ENCODE measurements around the gene IRAK1.
"Not testable (repeated sequence)": the region's sequence is repeated elsewhere in the genome, so short reads cannot be mapped to it uniquely, and the experiment has no call there.

Gene IRAK1

GRCh38 chrX:153995504-153995903 lies 24.2 kb downstream of the IRAK1 start:
- DNase-seq (ENCODE audit: low spot score) = no peak

DNA sequence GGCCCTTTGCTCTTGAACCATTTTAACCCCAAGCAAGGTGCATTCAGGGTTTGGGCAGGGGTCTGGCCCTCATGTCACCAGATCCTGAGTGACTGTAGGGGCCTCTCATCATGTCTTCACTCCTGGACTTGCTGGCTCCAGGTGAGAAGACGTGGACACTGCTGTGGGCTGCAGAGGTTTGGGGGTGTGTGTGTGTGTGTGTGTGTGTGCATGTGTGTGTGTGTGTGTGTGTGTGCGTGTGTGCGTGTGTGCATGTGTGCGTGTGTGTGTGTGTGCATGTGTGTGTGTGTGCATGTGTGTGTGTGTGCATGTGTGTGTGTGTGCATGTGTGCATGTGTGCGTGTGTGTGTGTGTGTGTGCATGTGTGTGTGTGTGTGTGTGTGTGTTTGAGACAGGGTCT lies 25.3 kb downstream of the IRAK1 start:
- not testable (repeated sequence) for DNase-seq (ENCODE audit: low spot score)

GRCh38 chrX:153993978-153994377 lies 25.7 kb downstream of the IRAK1 start:
- DNase-seq (ENCODE audit: low spot score) = no peak

GRCh38 chrX:153993079-153993478 lies 26.6 kb downstream of the IRAK1 start:
- no peak for DNase-seq (ENCODE audit: low spot score)

- DNase-seq (ENCODE audit: low spot score) = no peak
Measured at GRCh38 chrX:153992180-153992579, 27.5 kb downstream of the IRAK1 start.

DNA sequence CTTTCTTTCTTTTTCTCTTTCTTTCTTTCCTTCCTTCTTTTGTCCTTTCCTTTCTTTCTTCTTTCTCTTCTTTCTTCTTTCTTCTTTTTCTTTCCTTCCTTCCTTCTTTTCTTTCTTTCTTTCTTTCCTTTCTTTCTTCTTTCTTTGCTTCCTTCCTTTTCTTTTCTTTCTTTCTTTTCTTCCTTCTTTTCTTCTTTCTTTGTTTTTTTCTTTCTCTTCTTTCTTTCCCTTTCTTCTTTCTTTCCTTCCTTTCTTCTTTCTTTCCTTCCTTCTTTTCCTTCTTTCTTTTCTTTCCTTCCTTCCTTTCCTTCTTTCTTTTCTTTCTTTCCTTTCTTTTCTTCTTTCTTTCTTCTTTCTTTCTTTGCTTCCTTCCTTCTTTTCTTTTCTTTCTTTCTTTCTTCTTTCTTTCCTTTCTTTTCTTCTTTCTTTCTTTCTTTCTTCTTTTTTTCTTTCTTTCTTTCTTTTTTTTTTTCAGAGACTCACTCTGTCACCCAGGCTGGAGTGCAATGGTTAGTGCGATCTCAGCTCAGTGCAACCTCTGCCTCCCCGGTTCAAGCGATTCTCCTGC lies 28.6 kb downstream of the IRAK1 start:
- DNase-seq (ENCODE audit: low spot score) = no peak

- no peak for DNase-seq (ENCODE audit: low spot score)
Measured at GRCh38 chrX:153989973-153990655, 29.6 kb downstream of the IRAK1 start.

GRCh38 chrX:153988493-153988892 lies 31.2 kb downstream of the IRAK1 start:
- no peak for DNase-seq (ENCODE audit: low spot score)

DNA sequence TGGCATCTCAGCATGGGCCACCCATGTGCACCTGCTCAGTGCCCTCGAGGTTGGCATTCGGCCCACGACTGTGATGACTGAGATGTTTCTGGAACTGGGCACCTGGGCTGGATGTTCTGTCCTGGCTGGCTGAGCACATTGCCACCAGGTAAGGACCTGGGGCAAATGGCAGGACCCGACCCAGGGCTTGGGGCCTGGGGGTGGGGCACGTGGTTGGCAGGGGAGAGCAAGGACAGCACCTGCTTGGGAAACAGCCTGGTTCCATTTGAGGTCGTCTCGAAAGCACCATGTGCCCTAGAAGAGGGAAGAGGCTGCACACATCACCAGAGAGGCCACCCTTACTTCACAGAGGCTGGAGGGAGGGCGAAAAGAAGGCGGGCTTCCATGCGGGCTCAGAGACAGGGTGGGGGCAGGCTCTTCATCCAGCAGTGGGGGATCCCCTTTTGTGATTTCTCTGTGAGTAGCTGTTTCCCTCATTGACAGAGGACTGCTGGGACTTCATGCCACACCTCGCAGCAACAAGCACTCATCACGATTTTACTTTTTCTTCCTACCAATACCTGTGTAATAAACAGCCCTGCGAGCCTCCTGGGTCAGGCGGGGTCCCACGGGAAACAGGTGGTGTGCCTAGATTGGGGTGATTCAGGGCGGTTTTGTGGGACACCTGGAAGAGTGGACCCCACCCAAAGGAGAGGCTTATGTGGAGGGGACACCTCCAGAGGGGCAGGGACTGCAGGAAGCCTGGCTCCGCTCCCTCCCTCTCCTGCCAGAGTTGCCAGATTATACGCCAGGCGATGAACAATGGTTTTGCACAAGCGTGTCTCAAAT lies 35.1 kb downstream of the IRAK1 start:
- peak; percentile 29 for DNase-seq (ENCODE audit: low spot score)

GRCh38 chrX:153983321-153983801 lies 36.3 kb downstream of the IRAK1 start:
- DNase-seq (ENCODE audit: low spot score) = no peak

- no peak for DNase-seq (ENCODE audit: low spot score)
Measured at GRCh38 chrX:153981771-153982533, 37.8 kb downstream of the IRAK1 start.

GRCh38 chrX:153981231-153981630 lies 38.5 kb downstream of the IRAK1 start:
- no peak for DNase-seq (ENCODE audit: low spot score)

DNA sequence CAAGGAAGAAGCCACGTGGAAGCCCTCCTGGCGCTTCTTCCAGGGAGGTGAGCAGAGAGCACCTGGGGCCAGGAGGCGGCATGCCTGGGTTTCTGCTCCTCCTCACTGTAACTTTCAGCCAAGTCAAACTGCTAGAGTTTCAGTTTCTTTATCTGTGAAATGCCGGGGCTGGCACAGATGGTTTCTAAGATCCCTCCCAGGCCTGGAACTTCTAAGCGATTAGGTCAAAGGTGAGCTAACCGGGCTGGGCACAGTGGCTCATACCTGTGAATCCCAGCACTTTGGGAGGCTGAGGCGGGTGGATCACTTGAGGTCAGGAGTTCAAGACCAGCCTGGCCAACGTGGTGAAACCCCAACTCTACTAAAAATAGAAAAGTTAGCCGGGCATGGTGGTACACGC lies 39.3 kb downstream of the IRAK1 start:
- DNase-seq (ENCODE audit: low spot score) = not testable (repeated sequence)

DNA sequence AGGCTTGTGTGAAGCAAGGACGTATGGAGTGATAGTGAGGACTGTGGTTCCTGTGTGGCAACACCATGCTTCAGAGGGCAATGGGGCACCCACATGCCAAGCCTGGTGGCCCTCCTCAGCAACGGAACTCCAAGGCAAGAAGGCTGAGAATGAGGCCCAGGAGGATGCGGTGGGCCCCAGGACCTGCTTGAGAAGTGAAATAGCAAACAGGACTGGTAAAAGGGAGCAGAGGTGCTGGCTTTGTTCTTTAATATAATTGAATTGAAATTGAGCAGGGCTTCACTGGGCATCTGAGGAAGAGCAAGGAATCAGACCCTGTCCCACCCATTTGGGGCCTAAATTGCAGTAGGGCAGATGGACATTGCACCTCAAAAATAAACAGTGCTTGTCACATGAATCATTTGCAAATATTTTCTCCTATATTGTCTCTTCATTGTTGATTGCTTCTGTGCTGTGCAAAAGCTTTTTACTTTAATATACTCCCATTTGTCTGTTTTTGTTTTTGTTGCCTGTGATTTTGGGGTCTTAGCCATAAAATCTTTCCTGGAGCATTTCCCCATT lies 44.9 kb downstream of the IRAK1 start:
- DNase-seq (ENCODE audit: low spot score) = no peak

DNA sequence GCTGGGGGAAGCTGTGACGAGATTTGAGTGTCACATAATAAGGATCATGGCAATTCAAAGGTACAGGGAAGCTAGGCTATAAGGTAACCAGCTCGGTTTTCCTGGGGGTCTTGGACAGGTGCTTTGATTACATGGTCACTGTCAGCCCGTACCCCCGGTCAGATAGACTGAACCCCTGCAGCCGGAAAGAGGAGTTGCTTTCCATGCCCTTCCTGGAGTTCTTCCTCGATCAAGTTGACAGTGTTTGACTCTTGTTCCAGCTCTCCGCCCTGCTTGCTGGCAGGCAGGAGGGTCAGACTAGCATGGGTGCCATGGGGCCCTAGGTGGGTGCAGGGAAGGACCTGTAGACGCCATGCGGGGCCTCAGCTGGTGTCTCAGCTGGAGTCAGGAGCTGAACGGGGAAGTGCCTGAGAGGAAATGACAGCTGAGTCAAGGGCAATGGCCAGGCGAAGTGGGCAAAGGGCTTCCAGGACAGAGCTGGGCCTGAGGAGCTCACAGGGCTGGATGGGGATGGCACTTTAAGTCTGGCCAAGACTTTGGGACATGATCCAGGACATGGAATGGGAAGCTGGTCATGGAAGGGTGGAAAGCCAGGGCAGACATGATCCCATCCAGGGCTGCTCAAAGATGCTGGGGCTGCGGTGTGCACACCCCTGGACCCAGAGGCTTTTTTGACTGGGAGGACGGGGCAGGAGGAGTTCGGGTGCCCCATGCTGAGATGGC lies 45.5 kb downstream of the IRAK1 start:
- DNase-seq (ENCODE audit: low spot score) = no peak

GRCh38 chrX:153973127-153974002 lies 46.3 kb downstream of the IRAK1 start:
- DNase-seq (ENCODE audit: low spot score) = no peak

GRCh38 chrX:153972368-153973126 lies 47.2 kb downstream of the IRAK1 start, which contains the start of gene TMEM187:
Gene TMEM187, plus strand, starts transcription at chrX:153972754. Its CDS starts 9,309 bp downstream, at chrX:153982063.
- peak; percentile 87 for DNase-seq (ENCODE audit: low spot score)

DNA sequence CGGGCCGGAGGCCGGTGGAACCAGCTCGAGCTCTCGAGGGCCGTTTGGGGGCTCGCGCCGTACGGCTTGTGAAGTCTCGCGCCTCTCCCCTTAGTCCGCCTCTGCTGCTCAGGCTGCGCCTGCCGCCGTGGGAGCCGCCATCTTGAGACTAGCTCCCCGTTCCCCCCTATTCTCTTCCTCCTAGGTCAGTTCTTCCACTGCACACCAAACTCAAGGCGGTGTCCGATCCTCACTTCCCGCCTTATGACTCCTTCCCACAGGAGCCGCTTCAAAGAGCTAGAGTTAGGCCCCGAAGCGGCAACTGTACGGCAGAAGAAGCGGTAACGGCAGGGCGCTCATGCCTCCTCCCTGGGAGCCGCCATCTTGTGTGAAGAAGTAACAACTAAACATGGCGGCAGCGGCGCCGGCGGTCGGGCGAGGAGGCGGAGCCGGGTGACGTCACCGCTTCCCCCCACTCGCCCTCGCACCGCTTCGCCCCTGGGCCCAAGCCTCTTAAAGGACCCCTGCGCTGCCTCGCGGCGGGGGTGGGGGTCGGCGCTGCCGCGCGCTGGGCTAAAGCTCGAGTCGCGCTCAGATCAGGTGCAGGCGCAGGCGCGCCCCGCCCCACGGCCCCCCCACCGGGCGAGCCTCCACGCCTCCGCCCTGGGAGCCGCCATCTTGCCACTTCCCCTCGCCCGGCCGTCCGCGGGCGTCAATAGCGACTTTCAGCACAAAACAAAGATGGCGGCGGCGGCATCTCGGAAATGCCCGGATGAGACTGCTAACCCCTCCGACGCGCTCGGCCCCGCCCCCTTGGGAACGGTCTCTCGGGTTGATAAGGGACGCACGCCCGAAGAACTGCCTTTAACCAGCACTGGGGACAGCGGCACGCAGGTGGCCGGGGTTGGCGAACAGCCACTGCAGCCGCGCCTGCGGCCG lies 48.0 kb downstream of the IRAK1 start, which contains the start of gene HCFC1:
Gene HCFC1 (minus strand): TSS at position 369 of the 918 bp plus-strand sequence. CDS start 978 bp downstream, outside the sequence.
- DNase-seq (ENCODE audit: low spot score) = peak; percentile 92

Data from hematopoietic multipotent progenitor cell treated with erythropoietin and hydrocortisone succinate and interleukin-3 and kit ligand, for 15 days (in vitro differentiated cells).